ENCODE data around the gene RPS5. TPM values are rescaled to one million over a fixed set of nuclear protein-coding genes. Genes with fewer than 3 reads are reported as not detected.

The RPS5 gene
- total RNA-seq, 1 experiment from 2014 or later, result 1,400 TPM

- no peak overlapping the region for H3T11ph ChIP-seq (ENCODE audit: low read length)
- no peaks in the 10 kb centered on the region; the same call in 1 of the 2 replicates for H3K27me3 ChIP-seq (ENCODE audit: insufficient read depth, low read length)
- H3K14ac ChIP-seq (ENCODE audit: insufficient read depth, low read length), result no peak overlapping the region
- no peak overlapping the region for H3K56ac ChIP-seq (ENCODE audit: insufficient read length, low read depth, low read length)
- no peaks in the 10 kb centered on the region for H3K9me3 ChIP-seq (ENCODE audit: control insufficient read depth, low read depth, low read length)
- no peak overlapping the region for H2BK12ac ChIP-seq (ENCODE audit: insufficient read length, low read depth, low read length)
- peaks cover 3% of the 10 kb centered on the region for H3K79me1 ChIP-seq (ENCODE audit: insufficient read depth, low read depth, low read length, poor library complexity, severe bottlenecking)
- no peak overlapping the region for H4K91ac ChIP-seq (ENCODE audit: insufficient read length, low read depth, low read length)
- H3K18ac ChIP-seq (ENCODE audit: insufficient read length, low read depth, low read length), result no peak overlapping the region
- H4K20me1 ChIP-seq (ENCODE audit: control insufficient read depth, insufficient read depth, insufficient read length), result peaks cover 5% of the 10 kb centered on the region
- H3K4me2 ChIP-seq (ENCODE audit: insufficient read depth, insufficient read length, low read length), result no peak overlapping the region
- no peak overlapping the region for H3K23ac ChIP-seq (ENCODE audit: insufficient read length, low read depth, low read length)
- peaks cover 10 to 16% of the 10 kb centered on the region in 2 experiments for H3K4me1 Mint-ChIP-seq
- no peaks in the 10 kb centered on the region for H3K9me3 Mint-ChIP-seq
- no peak overlapping the region for H3K27ac Mint-ChIP-seq
- H3K9ac ChIP-seq (ENCODE audit: extremely low read depth, insufficient read length, low read length), result no peak overlapping the region
- peaks cover 13% of the 10 kb centered on the region for H3K23me2 ChIP-seq (ENCODE audit: insufficient read length, low read depth, low read length, poor library complexity, severe bottlenecking)
- H3K4me3 Mint-ChIP-seq, result peak overlapping the region in 1 of 2 experiments; percentile 24; a peak in 1 of 5 replicates
- no peak overlapping the region for H4K8ac ChIP-seq (replicated peaks; ENCODE audit: insufficient read length, low read depth, low read length)
- peaks cover 26 to 32% (median 27%) of the 10 kb centered on the region in 3 experiments; a peak in 6 of 7 replicates for H3K36me3 Mint-ChIP-seq (ENCODE audit: insufficient read depth in 1 of 3, low read depth in 3 of 3)
- DNase-seq, result no peak
- no peaks in the 10 kb centered on the region for H3K79me2 ChIP-seq (ENCODE audit: insufficient read depth, low read length)
- H3K27me3 Mint-ChIP-seq (ENCODE audit: low read depth), result peaks cover 14% of the 10 kb centered on the region
- H2BK5ac ChIP-seq (ENCODE audit: insufficient read length, low read length), result no peak overlapping the region
- no peaks in the 10 kb centered on the region for H3K4me1 ChIP-seq (ENCODE audit: insufficient read depth, low read length)
- no peak overlapping the region for H2BK20ac ChIP-seq (ENCODE audit: low read depth, low read length, poor library complexity, severe bottlenecking)
- H3K27ac ChIP-seq (ENCODE audit: insufficient read length, low read depth, low read length), result no peak overlapping the region
- H2BK15ac ChIP-seq (ENCODE audit: low read depth, low read length), result no peak overlapping the region
- no peak overlapping the region for H2BK120ac ChIP-seq (ENCODE audit: low read depth, low read length, poor library complexity, severe bottlenecking)
- H3K4ac ChIP-seq (ENCODE audit: low read depth, low read length), result no peak overlapping the region
- WGBS (ENCODE audit: extremely low coverage, insufficient read length, low lambda C conversion rate), result no CpG with 5 or more reads among the region's 58 CpGs
- H4K5ac ChIP-seq (ENCODE audit: insufficient read length, low read depth, low read length), result no peak overlapping the region
- no peak overlapping the region for H2AK5ac ChIP-seq (ENCODE audit: insufficient read length, low read length)
- no peak overlapping the region for H2AFZ ChIP-seq (ENCODE audit: low read length)
- TF ChIP-seq CTCF (conservative IDR thresholded peaks at IDR 0.05), result no peak
Observed at GRCh38 chr19:58396691-58397532, 9.8 kb downstream of the RPS5 start.

All from H9 (cell line).